GM19324 (cell line): ENCODE results near the gene STAMBPL1.
"Not testable (repeated sequence)": the region's sequence is repeated elsewhere in the genome, so short reads cannot be mapped to it uniquely, and the experiment has no call there.

ENCODE experiments used
- ATAC-seq: cut with Tn5 transposase; IDR thresholded peaks from one replicate; pipeline ENCODE4 v1.9.1; 2021; ENCODE audit warnings: mild to moderate bottlenecking, moderate library complexity; ENCODE audit not compliant: unreplicated experiment, low FRiP score

STAMBPL1 gene

GRCh38 chr10:88879534-88880281 is at the start of gene STAMBPL1:
STAMBPL1 (plus strand) TSS chr10:88880245; CDS start chr10:88901709, 21,464 bp downstream.
- ATAC-seq: peak; percentile 52

- ATAC-seq: no peak
Measured at GRCh38 chr10:88830643-88831268, 49.3 kb upstream of the STAMBPL1 start.

GRCh38 chr10:88831709-88832108 is 48.3 kb upstream of the STAMBPL1 start:
- no peak for ATAC-seq

GRCh38 chr10:88832376-88832775 is 47.7 kb upstream of the STAMBPL1 start:
- no peak for ATAC-seq

GRCh38 chr10:88833156-88833555 is 46.9 kb upstream of the STAMBPL1 start:
- ATAC-seq: no peak

- ATAC-seq: no peak
Measured at GRCh38 chr10:88833723-88834122, 46.3 kb upstream of the STAMBPL1 start.

- no peak for ATAC-seq
Measured at GRCh38 chr10:88835096-88835909, 44.7 kb upstream of the STAMBPL1 start.

- no peak for ATAC-seq
Measured at GRCh38 chr10:88835910-88836221, 44.2 kb upstream of the STAMBPL1 start.

- not testable (repeated sequence) for ATAC-seq
Measured at GRCh38 chr10:88837632-88838031, 42.4 kb upstream of the STAMBPL1 start.

- no peak for ATAC-seq
Measured at GRCh38 chr10:88838766-88839350, 41.2 kb upstream of the STAMBPL1 start.

GRCh38 chr10:88840104-88840503 is 39.9 kb upstream of the STAMBPL1 start:
- ATAC-seq: no peak

- ATAC-seq: no peak
Measured at GRCh38 chr10:88840881-88841280, 39.2 kb upstream of the STAMBPL1 start.

GRCh38 chr10:88841316-88842111 is 38.5 kb upstream of the STAMBPL1 start:
- ATAC-seq: no peak

GRCh38 chr10:88843171-88843570 is 36.9 kb upstream of the STAMBPL1 start:
- no peak for ATAC-seq

GRCh38 chr10:88848499-88848898 is 31.5 kb upstream of the STAMBPL1 start:
- ATAC-seq: no peak

- ATAC-seq: no peak
Measured at GRCh38 chr10:88849234-88849633, 30.8 kb upstream of the STAMBPL1 start.

- ATAC-seq: no peak
Measured at GRCh38 chr10:88850712-88851111, 29.3 kb upstream of the STAMBPL1 start.

GRCh38 chr10:88851706-88852105 is 28.3 kb upstream of the STAMBPL1 start, which contains the start of gene ANKRD22:
ANKRD22 (minus strand) TSS chr10:88851844; CDS start chr10:88851607, 237 bp downstream.
- no peak for ATAC-seq

GRCh38 chr10:88852327-88852726 is 27.7 kb upstream of the STAMBPL1 start:
- ATAC-seq: no peak
